Mammary epithelial cell (primary cell): ENCODE data around the gene URI1.

Source experiments
- CTCF ChIP-seq, 2 donors: IDR thresholded peaks in 1 of 2; conservative IDR thresholded peaks in 1 of 2; 2 replicates each; pipeline ENCODE4 v1.5.1; 2011 to 2012; ENCODE audit warnings: inconsistent platforms in 2 of 2, low read length in 2 of 2, mild to moderate bottlenecking in 2 of 2, control low read depth in 1 of 2, low read depth in 1 of 2; ENCODE audit not compliant: insufficient read depth in 1 of 2; ENCODE audit errors: extremely low read depth in 1 of 2
- EZH2 ChIP-seq: IDR thresholded peaks from 2 replicates; pipeline ENCODE4 v1.6.1; 2012; ENCODE audit warnings: low read length, inconsistent platforms, borderline replicate concordance

- TF ChIP-seq CTCF (conservative IDR thresholded peaks at IDR 0.05 in 1 of 2, IDR thresholded peaks at IDR 0.05 in 1 of 2; ENCODE audit: extremely low read depth in 1 of 2, insufficient read depth in 1 of 2, low read depth in 1 of 2, low read length in 2 of 2), result no peak
- TF ChIP-seq EZH2, result no peak
These were observed 69.1 kb downstream of the URI1 start for GRCh38 chr19:30011051-30011578.
